HCT116 (cell line): ENCODE data around the gene CIZ1. TPM values are rescaled to one million over a fixed set of nuclear protein-coding genes. Genes with fewer than 3 reads are reported as not detected.

Source experiments
- ATAC-seq: fragments of 200-7000 bp; cut with Tn5 transposase; 2 replicates; pipeline ENCODE4 v1.9.1; 2020; ENCODE audit warnings: mild to moderate bottlenecking, moderate library complexity
- BruUV-seq: library from RNA; stranded (reverse); fragments of 400-500 nt; replicated peaks from 2 replicates; lab custom pipeline; 2021; lab: Mats Ljungman, UMichigan
- CTCF ChIA-PET: fragments of 300-600 bp; sonication (Branson Sonifier 250); formaldehyde crosslinking; loops from one replicate; lab custom pipeline; 2021; ENCODE audit warnings: antibody characterized with exemption; lab: Charles Lee
- POLR2A ChIA-PET: fragments of 300-600, 350-600 bp; sonication (Branson Sonifier 250); formaldehyde crosslinking; loops from one replicate; lab custom pipeline; 2021; ENCODE audit warnings: antibody characterized with exemption; lab: Charles Lee
- RAD21 ChIA-PET, 2 experiments: fragments of 300-600 bp; sonication (Branson Sonifier 250); formaldehyde crosslinking; loops; one replicate each; lab custom pipeline; 2023; ENCODE audit warnings: low total read pairs in 2 of 2; ENCODE audit not compliant: uncharacterized antibody in 2 of 2, unreplicated experiment in 2 of 2, low non-redundant PET in 1 of 2; lab: Charles Lee
- DNase-seq: peaks from one replicate; pipeline ENCODE4 v3.0.0-alpha.2; 2010; ENCODE audit warnings: low read depth, low spot score
- H2AFZ ChIP-seq: fragments of 200-600 bp; shearing (Covaris generic), sonication (generic); 2 replicates; pipeline ENCODE4 v1.6.1; 2017; ENCODE audit warnings: low read depth, mixed run types, mixed read lengths, antibody characterized with exemption, low read length; ENCODE audit not compliant: poor library complexity, severe bottlenecking
- H3K27ac ChIP-seq: 2 replicates; pipeline ENCODE4 v1.5.1; 2012; ENCODE audit warnings: low read depth, low read length
- H3K27me3 ChIP-seq: fragments of 200-600 bp; sonication (generic); 2 replicates; pipeline ENCODE4 v1.6.1; 2016; ENCODE audit warnings: mixed run types, low read length, mixed read lengths; ENCODE audit not compliant: insufficient read depth
- H3K36me3 ChIP-seq, 2 experiments: fragments of 200-500 bp in 1 of 2; fragments of 200-600 bp in 1 of 2; sonication (Bioruptor generic) in 1 of 2; sonication (generic) in 1 of 2; 2 replicates each; pipeline versions ENCODE4 v1.5.1 to v1.6.1; 2014 to 2016; ENCODE audit warnings: low read length in 2 of 2, inconsistent platforms in 1 of 2, mixed read lengths in 1 of 2, mixed run types in 1 of 2; ENCODE audit not compliant: insufficient read depth in 2 of 2, control insufficient read depth in 1 of 2
- H3K4me1 ChIP-seq, 2 experiments: fragments of 200-600 bp in 1 of 2; sonication (generic) in 1 of 2; 2 replicates each; pipeline versions ENCODE4 v1.5.1 to v1.6.1; 2012 to 2017; ENCODE audit warnings: low read length in 2 of 2, inconsistent platforms in 1 of 2, mild to moderate bottlenecking in 1 of 2, mixed read lengths in 1 of 2, mixed run types in 1 of 2, moderate library complexity in 1 of 2; ENCODE audit not compliant: insufficient read depth in 2 of 2, control insufficient read depth in 1 of 2
- H3K4me2 ChIP-seq: fragments of 200-600 bp; sonication (generic); 2 replicates; pipeline ENCODE4 v1.6.1; 2017; ENCODE audit warnings: mixed run types, low read length, mixed read lengths
- H3K4me3 ChIP-seq, 2 experiments: fragments of 200-600 bp in 1 of 2; sonication (generic) in 1 of 2; replicated peaks in 1 of 2; 2 replicates each; pipeline ENCODE4 v1.5.1; 2011 to 2016; ENCODE audit warnings: low read length in 2 of 2, control low read depth in 1 of 2, low read depth in 1 of 2, mild to moderate bottlenecking in 1 of 2, mixed read lengths in 1 of 2, mixed run types in 1 of 2
- H3K79me2 ChIP-seq: fragments of 200-600 bp; sonication (generic); 2 replicates; pipeline ENCODE4 v1.6.1; 2017; ENCODE audit warnings: mild to moderate bottlenecking, mixed run types, low read length, moderate library complexity, mixed read lengths; ENCODE audit not compliant: insufficient read depth
- H3K9ac ChIP-seq: fragments of 200-600 bp; sonication (generic); 2 replicates; pipeline ENCODE4 v1.6.1; 2016; ENCODE audit warnings: low read length, mixed read lengths
- H3K9me2 ChIP-seq: fragments of 200-600 bp; sonication (generic), shearing (Covaris generic); 2 replicates; pipeline ENCODE4 v1.6.1; 2017; ENCODE audit warnings: mixed run types, mild to moderate bottlenecking, moderate library complexity; ENCODE audit not compliant: insufficient read depth
- H3K9me3 ChIP-seq, 2 experiments: fragments of 200-500 bp in 1 of 2; fragments of 200-600 bp in 1 of 2; sonication (Bioruptor generic) in 1 of 2; sonication (generic) in 1 of 2; 2 replicates each; pipeline ENCODE4 v1.6.1; 2014 to 2017; ENCODE audit warnings: low read length in 2 of 2, mixed read lengths in 2 of 2, inconsistent platforms in 1 of 2, low read depth in 1 of 2, mild to moderate bottlenecking in 1 of 2, mixed run types in 1 of 2, moderate library complexity in 1 of 2; ENCODE audit not compliant: control insufficient read depth in 1 of 2, insufficient read depth in 1 of 2
- H4K20me1 ChIP-seq: fragments of 200-600 bp; sonication (generic), shearing (Covaris generic); 2 replicates; pipeline ENCODE4 v1.6.1; 2017; ENCODE audit warnings: mixed run types, mild to moderate bottlenecking, moderate library complexity; ENCODE audit not compliant: insufficient read depth
- CBX3 ChIP-seq: IDR thresholded peaks from 2 replicates; pipeline ENCODE4 v1.6.1; 2012; ENCODE audit warnings: low read depth
- EGR1 ChIP-seq: IDR thresholded peaks from 2 replicates; pipeline ENCODE4 v1.6.1; 2012; ENCODE audit warnings: low read depth
- ELF1 ChIP-seq: IDR thresholded peaks from 2 replicates; pipeline ENCODE4 v1.6.1; 2012; ENCODE audit warnings: low read depth, borderline replicate concordance
- EZH2 ChIP-seq: fragments of 200-600 bp; sonication (generic); IDR thresholded peaks from 2 replicates; pipeline ENCODE4 v1.6.1; 2017; ENCODE audit warnings: antibody characterized with exemption, mixed run types
- EZH2phosphoT487 ChIP-seq: fragments of 200-600 bp; IDR thresholded peaks from 2 replicates; pipeline ENCODE4 v1.6.1; 2018; ENCODE audit warnings: antibody characterized with exemption, borderline replicate concordance
- POLR2A ChIP-seq: IDR thresholded peaks from 2 replicates; pipeline ENCODE4 v1.7.0; 2011; ENCODE audit warnings: borderline replicate concordance; ENCODE audit not compliant: insufficient read depth, insufficient read length; ENCODE audit errors: extremely low read depth
- POLR2AphosphoS5 ChIP-seq: IDR thresholded peaks from 2 replicates; pipeline ENCODE4 v1.6.1; 2011; ENCODE audit warnings: mild to moderate bottlenecking, low read depth, low read length, moderate library complexity
- SP1 ChIP-seq: IDR thresholded peaks from 2 replicates; pipeline ENCODE4 v1.6.1; 2012; ENCODE audit warnings: low read depth
- TCF7L2 ChIP-seq: IDR thresholded peaks from 2 replicates; pipeline ENCODE4 v1.7.0; 2011; ENCODE audit warnings: borderline replicate concordance, inconsistent platforms; ENCODE audit not compliant: insufficient read depth, insufficient read length; ENCODE audit errors: extremely low read depth
- ZFX ChIP-seq: fragments of 450-650 bp; IDR thresholded peaks from 2 replicates; pipeline ENCODE4 v1.6.1; 2017
- intact Hi-C: fragments of 100-400 bp; cut with micrococcal nuclease; formaldehyde crosslinking; loops from 2 replicates; pipeline ENCODE4 v1.10.0; 2022
- total RNA-seq: library from RNA; stranded (reverse); gene quantifications from one replicate; pipeline ENCODE4 v1.2.1, GENCODE V29; 2021; ENCODE audit not compliant: unreplicated experiment
- TF ChIP-seq, protein P1 (sequence below): IDR thresholded peaks from 2 replicates; pipeline ENCODE4 v1.6.1; 2012; ENCODE audit warnings: low read depth
- TF ChIP-seq, protein P2 (sequence below), 3 experiments: fragments of 200-600 bp in 1 of 3; sonication (generic) in 1 of 3; IDR thresholded peaks in 2 of 3; conservative IDR thresholded peaks in 1 of 3; 2 replicates each; pipeline ENCODE4 v1.5.1; 2012 to 2017; ENCODE audit warnings: low read depth in 2 of 3, low read length in 2 of 3, antibody characterized with exemption in 1 of 3, borderline replicate concordance in 1 of 3, control low read depth in 1 of 3, mild to moderate bottlenecking in 1 of 3, mixed read lengths in 1 of 3, mixed run types in 1 of 3, moderate library complexity in 1 of 3; ENCODE audit not compliant: insufficient read depth in 1 of 3
- TF ChIP-seq, protein P3 (sequence below): IDR thresholded peaks from 2 replicates; pipeline ENCODE4 v1.6.1; 2012

Gene CIZ1
- total RNA-seq, 1 experiment from 2014 or later: 144 TPM

DNA sequence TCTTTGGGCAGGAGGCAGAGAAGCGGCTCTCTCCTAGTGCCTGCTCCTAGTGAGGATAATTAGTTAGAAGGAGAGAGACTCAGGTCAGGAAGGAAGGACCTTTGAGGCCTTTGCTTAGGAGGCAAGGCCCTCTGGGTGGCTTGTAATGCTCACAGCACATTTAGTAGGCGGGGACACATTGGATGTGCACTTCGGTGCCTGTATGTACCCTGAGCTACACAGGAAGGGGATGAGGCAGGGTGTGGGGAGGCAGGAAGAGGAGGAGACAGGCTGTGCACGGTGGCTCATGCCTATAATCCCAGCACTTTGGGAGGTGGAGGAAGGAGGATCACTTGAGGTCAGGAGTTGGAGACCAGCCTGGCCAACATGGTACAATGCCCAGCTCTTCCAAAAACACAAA is 49.3 kb downstream of the CIZ1 start (continued):
- TF ChIP-seq, protein P1, sequence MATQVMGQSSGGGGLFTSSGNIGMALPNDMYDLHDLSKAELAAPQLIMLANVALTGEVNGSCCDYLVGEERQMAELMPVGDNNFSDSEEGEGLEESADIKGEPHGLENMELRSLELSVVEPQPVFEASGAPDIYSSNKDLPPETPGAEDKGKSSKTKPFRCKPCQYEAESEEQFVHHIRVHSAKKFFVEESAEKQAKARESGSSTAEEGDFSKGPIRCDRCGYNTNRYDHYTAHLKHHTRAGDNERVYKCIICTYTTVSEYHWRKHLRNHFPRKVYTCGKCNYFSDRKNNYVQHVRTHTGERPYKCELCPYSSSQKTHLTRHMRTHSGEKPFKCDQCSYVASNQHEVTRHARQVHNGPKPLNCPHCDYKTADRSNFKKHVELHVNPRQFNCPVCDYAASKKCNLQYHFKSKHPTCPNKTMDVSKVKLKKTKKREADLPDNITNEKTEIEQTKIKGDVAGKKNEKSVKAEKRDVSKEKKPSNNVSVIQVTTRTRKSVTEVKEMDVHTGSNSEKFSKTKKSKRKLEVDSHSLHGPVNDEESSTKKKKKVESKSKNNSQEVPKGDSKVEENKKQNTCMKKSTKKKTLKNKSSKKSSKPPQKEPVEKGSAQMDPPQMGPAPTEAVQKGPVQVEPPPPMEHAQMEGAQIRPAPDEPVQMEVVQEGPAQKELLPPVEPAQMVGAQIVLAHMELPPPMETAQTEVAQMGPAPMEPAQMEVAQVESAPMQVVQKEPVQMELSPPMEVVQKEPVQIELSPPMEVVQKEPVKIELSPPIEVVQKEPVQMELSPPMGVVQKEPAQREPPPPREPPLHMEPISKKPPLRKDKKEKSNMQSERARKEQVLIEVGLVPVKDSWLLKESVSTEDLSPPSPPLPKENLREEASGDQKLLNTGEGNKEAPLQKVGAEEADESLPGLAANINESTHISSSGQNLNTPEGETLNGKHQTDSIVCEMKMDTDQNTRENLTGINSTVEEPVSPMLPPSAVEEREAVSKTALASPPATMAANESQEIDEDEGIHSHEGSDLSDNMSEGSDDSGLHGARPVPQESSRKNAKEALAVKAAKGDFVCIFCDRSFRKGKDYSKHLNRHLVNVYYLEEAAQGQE: no peak
- no peak for TF ChIP-seq POLR2A
- TF ChIP-seq, protein P2, sequence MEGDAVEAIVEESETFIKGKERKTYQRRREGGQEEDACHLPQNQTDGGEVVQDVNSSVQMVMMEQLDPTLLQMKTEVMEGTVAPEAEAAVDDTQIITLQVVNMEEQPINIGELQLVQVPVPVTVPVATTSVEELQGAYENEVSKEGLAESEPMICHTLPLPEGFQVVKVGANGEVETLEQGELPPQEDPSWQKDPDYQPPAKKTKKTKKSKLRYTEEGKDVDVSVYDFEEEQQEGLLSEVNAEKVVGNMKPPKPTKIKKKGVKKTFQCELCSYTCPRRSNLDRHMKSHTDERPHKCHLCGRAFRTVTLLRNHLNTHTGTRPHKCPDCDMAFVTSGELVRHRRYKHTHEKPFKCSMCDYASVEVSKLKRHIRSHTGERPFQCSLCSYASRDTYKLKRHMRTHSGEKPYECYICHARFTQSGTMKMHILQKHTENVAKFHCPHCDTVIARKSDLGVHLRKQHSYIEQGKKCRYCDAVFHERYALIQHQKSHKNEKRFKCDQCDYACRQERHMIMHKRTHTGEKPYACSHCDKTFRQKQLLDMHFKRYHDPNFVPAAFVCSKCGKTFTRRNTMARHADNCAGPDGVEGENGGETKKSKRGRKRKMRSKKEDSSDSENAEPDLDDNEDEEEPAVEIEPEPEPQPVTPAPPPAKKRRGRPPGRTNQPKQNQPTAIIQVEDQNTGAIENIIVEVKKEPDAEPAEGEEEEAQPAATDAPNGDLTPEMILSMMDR (IDR thresholded peaks at IDR 0.05 in 2 of 3, conservative IDR thresholded peaks at IDR 0.05 in 1 of 3; ENCODE audit: borderline replicate concordance in 1 of 3, insufficient read depth in 1 of 3, low read depth in 2 of 3, low read length in 2 of 3): no peak
- no peak for TF ChIP-seq EZH2
- TF ChIP-seq EZH2phosphoT487: no peak

DNA sequence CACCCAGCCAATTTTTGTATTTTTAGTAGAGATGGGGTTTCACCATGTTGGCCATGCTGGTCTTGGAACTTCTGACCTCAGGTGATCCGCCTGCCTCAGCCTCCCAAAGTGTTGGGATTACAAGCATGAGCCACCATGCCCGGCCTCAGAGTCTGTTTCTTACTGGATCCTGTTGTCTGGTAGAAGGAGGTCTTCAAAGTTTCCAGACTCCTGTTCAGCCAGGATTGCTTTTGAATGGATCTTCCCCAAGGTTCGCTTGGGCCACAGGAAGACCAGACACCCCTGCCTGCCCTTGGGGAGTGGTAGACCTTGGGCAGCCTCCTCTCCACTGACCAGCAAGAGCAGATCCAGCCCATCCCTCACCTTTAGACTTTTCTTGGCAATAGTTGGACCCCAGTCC is 49.8 kb downstream of the CIZ1 start:
- Histone ChIP-seq H3K27me3 (no peaks in the 10 kb centered on the region), H3K79me2 (no peaks in the 10 kb centered on the region), H3K36me3 (no peaks in the 10 kb centered on the region), H3K4me1 (peaks cover 0 to 8% of the 10 kb centered on the region in 2 experiments; a peak in 1 of 4 replicates), H3K9me3 (no peaks in the 10 kb centered on the region), H4K20me1 (no peaks in the 10 kb centered on the region), H3K4me3 (no peak overlapping the region), H3K9me2 (no peaks in the 10 kb centered on the region), H2AFZ (no peak overlapping the region), H3K4me2 (no peak overlapping the region), H3K27ac (no peak overlapping the region), H3K9ac (no peak overlapping the region)
- ChIA-PET RAD21 (no interaction called here), POLR2A (interaction anchor here (1.1 kb wide), 1 partner anchor 13 kb away, joined by 3 read pairs; no protein-coding TSS in a partner anchor), CTCF (no interaction called here)
- TF ChIP-seq TCF7L2: no peak
- TF ChIP-seq POLR2A: no peak
- no peak for TF ChIP-seq EGR1
- no peak for TF ChIP-seq CBX3
- TF ChIP-seq EZH2phosphoT487: no peak
- no peak for TF ChIP-seq POLR2AphosphoS5
- TF ChIP-seq ZFX: no peak
- TF ChIP-seq, protein P3, sequence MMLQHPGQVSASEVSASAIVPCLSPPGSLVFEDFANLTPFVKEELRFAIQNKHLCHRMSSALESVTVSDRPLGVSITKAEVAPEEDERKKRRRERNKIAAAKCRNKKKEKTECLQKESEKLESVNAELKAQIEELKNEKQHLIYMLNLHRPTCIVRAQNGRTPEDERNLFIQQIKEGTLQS: no peak
- no peak for TF ChIP-seq ELF1
- TF ChIP-seq SP1: no peak
- no peak for DNase-seq
- no peak for ATAC-seq
- intact Hi-C loops: no loop called here
- BruUV-seq: no TSS peak
